Non-pigmented ciliary epithelial cell (primary cell): ENCODE measurements around the gene LRRC51.
"Not testable (repeated sequence)": the region's sequence is repeated elsewhere in the genome, so short reads cannot be mapped to it uniquely, and the experiment has no call there.

Source experiments
- DNase-seq: peaks from one replicate; pipeline ENCODE4 v3.0.0-alpha.2; 2010; ENCODE audit warnings: low read depth

Gene LRRC51

DNA sequence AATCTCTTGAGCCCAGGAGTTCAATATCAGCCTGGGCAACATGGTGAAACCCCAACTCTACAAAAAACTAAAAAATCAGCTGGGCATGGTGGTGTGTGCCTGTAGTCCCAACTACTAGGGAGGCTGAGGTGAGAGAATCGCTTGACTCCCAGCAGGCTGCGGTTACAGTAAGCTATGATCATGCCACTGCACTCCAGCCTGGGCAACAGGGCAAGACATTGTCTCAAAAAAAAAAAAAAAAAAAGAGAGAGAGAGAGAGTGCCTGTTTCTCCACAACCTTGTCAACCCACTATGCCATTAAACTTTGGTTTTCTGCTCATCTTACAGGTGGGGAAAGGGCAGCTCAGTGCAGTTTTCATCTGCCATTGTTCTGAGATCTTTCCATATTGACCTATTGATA, 60.0 kb downstream of the LRRC51 start:
- no peak for DNase-seq

DNA sequence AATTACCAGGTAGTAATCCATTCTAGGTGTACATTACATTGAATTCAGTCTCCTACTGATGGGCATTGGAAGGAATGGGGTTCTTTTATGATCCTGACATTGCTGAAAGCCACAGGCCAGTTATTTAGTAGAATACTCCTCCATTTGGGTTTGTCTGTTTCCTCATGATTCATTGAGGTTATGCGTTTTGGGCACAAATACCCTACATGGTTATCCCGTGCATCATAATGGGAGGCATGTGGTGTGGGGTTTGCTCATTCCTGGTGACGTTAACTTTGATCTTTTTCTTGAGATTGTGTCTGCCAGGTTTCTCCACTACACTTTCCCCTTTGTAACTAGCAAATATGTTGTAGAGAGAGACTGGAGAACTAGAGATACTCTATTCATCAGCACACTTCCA, 60.4 kb downstream of the LRRC51 start:
- DNase-seq: peak; percentile 91

DNA sequence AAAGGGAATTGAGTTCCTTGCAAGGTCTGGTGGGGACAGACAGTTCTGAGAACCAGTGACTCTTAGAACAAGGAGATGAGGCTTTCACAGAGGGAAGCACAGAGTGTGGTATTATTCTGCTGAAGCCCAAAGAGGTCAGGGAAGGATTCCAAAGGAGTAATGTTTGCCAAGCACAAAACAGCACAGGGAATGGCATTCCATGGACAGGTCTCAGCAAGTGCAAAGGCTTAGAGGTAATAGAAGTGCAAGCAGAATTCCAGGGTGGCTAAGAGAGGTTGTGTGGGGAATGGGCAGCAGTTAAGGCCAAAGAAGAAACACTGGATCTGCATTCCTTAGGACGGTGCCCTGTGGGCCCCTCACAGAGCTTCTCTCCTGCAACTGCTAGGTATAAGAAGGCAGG, 61.4 kb downstream of the LRRC51 start:
- not testable (repeated sequence) for DNase-seq

DNA sequence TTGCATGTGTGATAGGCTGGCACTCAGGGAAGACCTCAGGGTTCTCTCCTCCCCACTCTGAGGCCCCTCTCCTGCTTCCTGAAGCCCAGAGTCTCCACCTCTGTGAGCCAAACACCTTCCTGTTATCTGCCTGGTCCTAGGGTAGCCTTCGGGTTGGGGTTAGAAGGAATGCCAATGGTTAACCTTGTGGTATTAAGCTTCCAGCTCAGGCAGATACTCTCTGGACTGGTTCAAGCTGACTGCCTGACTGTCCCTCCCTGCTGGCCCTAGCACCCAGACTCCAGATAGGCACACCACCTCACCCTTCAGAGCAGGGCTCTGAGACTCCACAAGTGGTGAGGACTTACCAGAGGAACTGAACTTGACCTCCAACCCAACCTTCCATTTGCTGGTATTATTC, 61.9 kb downstream of the LRRC51 start:
- DNase-seq: not testable (repeated sequence)

DNA sequence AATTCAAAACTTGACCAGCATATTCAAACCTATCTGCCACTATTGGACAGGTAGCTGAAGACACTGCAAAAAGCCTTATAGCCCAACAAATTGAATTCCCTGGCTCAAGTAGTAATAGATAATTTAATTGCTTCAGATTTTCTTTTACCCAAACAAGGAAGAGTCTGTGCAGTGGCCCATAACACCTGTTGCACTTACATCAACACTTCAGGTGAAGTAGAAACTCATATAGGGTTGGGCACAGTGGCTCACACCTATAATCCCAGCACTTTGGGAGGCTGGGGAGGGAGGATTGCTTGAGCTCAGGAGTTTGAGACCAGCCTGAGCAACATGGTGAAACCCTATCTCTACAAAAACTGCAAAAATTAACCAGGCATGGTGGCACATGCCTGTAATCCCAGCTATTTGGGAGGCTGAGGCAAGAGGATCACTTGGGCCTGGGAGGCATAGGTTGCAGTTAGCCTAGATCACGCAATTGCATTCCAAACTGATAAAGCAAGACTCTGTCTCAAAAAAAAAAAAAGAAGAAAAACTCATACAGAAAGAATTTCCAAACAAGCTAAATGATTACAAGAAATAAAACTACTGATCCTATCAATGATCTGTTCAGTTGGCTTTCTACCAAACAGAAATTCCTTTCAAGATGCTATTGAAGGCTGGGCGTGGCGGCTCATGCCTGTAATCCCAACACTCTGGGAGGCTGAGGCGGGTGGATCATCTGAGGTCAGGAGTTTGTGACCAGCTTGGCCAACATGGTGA, 64.3 kb downstream of the LRRC51 start:
- DNase-seq: peak; percentile 73
